Neural progenitor cell (in vitro differentiated cells): ENCODE data around the gene RPN2. TPM values are rescaled to one million over a fixed set of nuclear protein-coding genes. Genes with fewer than 3 reads are reported as not detected.

ENCODE experiments used
- DNase-seq: peaks from one replicate; pipeline ENCODE4 v3.0.0-alpha.2; 2016; ENCODE audit warnings: low spot score
- H2AFZ ChIP-seq: fragments of 200-600 bp; sonication (generic); replicated peaks from 2 replicates; pipeline ENCODE4 v1.6.1; 2016; ENCODE audit warnings: antibody characterized with exemption
- H3F3A ChIP-seq: fragments of 200-600 bp; sonication (generic); 2 replicates; pipeline ENCODE4 v1.6.1; 2016; ENCODE audit warnings: antibody characterized with exemption, low read depth
- H3K27ac ChIP-seq: fragments of 200-600 bp; sonication (generic); 2 replicates; pipeline ENCODE4 v1.5.1; 2016; ENCODE audit warnings: mild to moderate bottlenecking
- H3K27me3 ChIP-seq: fragments of 200-600 bp; sonication (generic); 2 replicates; pipeline ENCODE4 v1.6.1; 2016; ENCODE audit warnings: mild to moderate bottlenecking, moderate library complexity
- H3K36me3 ChIP-seq: fragments of 200-600 bp; sonication (generic); 2 replicates; pipeline ENCODE4 v1.5.1; 2016
- H3K4me1 ChIP-seq: fragments of 200-600 bp; sonication (generic); 2 replicates; pipeline ENCODE4 v1.6.1; 2016; ENCODE audit warnings: mixed run types
- H3K4me2 ChIP-seq: fragments of 200-600 bp; sonication (generic); 2 replicates; pipeline ENCODE4 v1.6.1; 2016
- H3K4me3 ChIP-seq: fragments of 200-600 bp; sonication (generic); 2 replicates; pipeline ENCODE4 v1.5.1; 2016
- H3K79me2 ChIP-seq: fragments of 200-600 bp; sonication (generic); 2 replicates; pipeline ENCODE4 v1.6.1; 2016; ENCODE audit warnings: low read depth
- H3K9ac ChIP-seq: fragments of 200-600 bp; sonication (generic); 2 replicates; pipeline ENCODE4 v1.6.1; 2016
- H3K9me3 ChIP-seq: fragments of 200-600 bp; sonication (generic); 2 replicates; pipeline ENCODE4 v1.5.1; 2016; ENCODE audit warnings: low read depth
- H4K20me1 ChIP-seq: fragments of 200-600 bp; sonication (generic); 2 replicates; pipeline ENCODE4 v1.6.1; 2016; ENCODE audit warnings: low read depth
- H3K27ac Mint-ChIP-seq: 3 replicates; pipeline ENCODE4 v1.8.0; 2021; ENCODE audit warnings: mixed read lengths
- H3K27me3 Mint-ChIP-seq: 2 replicates; pipeline ENCODE4 v1.8.0; 2022; ENCODE audit warnings: low read depth, mild to moderate bottlenecking, inconsistent platforms, moderate library complexity, mixed read lengths; ENCODE audit not compliant: insufficient read depth
- H3K36me3 Mint-ChIP-seq: 3 replicates; pipeline ENCODE4 v1.8.0; 2021; ENCODE audit warnings: mixed read lengths
- H3K4me1 Mint-ChIP-seq: 3 replicates; pipeline ENCODE4 v1.8.0; 2021; ENCODE audit warnings: mixed read lengths
- H3K4me3 Mint-ChIP-seq: 3 replicates; pipeline ENCODE4 v1.8.0; 2021; ENCODE audit warnings: mild to moderate bottlenecking, moderate library complexity, mixed read lengths
- H3K9me3 Mint-ChIP-seq: 3 replicates; pipeline ENCODE4 v1.8.0; 2020; ENCODE audit warnings: mixed read lengths
- CTCF ChIP-seq: fragments of 200-600 bp; sonication (generic); IDR thresholded peaks from 2 replicates; pipeline ENCODE4 v1.5.1; 2017; ENCODE audit warnings: antibody characterized with exemption, mild to moderate bottlenecking
- EZH2 ChIP-seq: fragments of 200-600 bp; sonication (generic); IDR thresholded peaks from 2 replicates; pipeline ENCODE4 v1.6.1; 2017; ENCODE audit warnings: antibody characterized with exemption, mild to moderate bottlenecking, moderate library complexity
- EZH2phosphoT487 ChIP-seq: fragments of 200-600 bp; sonication (generic); IDR thresholded peaks from 2 replicates; pipeline ENCODE4 v1.6.1; 2017; ENCODE audit warnings: antibody characterized with exemption
- total RNA-seq: library from RNA; depleted of rRNA; stranded (reverse); fragments of >200 nt; gene quantifications from 2 replicates; pipeline ENCODE4 v1.2.3, GENCODE V29; 2015; ENCODE audit warnings: low replicate concordance

RPN2 gene
- total RNA-seq, 1 donor from 2014 or later: 249 TPM

- Mint-ChIP-seq H3K36me3 (peaks cover 42% of the 10 kb centered on the region), H3K27me3 (peaks cover 3% of the 10 kb centered on the region), H3K4me1 (peaks cover 39% of the 10 kb centered on the region), H3K4me3 (no peak overlapping the region), H3K27ac (peak overlapping the region; percentile 27), H3K9me3 (no peaks in the 10 kb centered on the region)
- no peaks in the 10 kb centered on the region for H4K20me1 ChIP-seq
- peaks cover 99% of the 10 kb centered on the region for H3K79me2 ChIP-seq
- no peak for DNase-seq
- no peak overlapping the region for H3K4me3 ChIP-seq
- H3K27ac ChIP-seq: peak overlapping the region; percentile 50
- peaks cover 17% of the 10 kb centered on the region for H3K4me1 ChIP-seq
- H3K36me3 ChIP-seq: peaks cover 5% of the 10 kb centered on the region
- no peak overlapping the region for H3K9ac ChIP-seq
- no peak for TF ChIP-seq EZH2phosphoT487
- TF ChIP-seq EZH2: no peak
- no peak for TF ChIP-seq CTCF
- H2AFZ ChIP-seq: no peak overlapping the region
- peaks cover 20% of the 10 kb centered on the region for H3F3A ChIP-seq
- no peaks in the 10 kb centered on the region for H3K9me3 ChIP-seq
- no peaks in the 10 kb centered on the region for H3K27me3 ChIP-seq
- H3K4me2 ChIP-seq: no peak overlapping the region
These were observed 20.0 kb downstream of the RPN2 start for GRCh38 chr20:37198932-37199660.

DNA sequence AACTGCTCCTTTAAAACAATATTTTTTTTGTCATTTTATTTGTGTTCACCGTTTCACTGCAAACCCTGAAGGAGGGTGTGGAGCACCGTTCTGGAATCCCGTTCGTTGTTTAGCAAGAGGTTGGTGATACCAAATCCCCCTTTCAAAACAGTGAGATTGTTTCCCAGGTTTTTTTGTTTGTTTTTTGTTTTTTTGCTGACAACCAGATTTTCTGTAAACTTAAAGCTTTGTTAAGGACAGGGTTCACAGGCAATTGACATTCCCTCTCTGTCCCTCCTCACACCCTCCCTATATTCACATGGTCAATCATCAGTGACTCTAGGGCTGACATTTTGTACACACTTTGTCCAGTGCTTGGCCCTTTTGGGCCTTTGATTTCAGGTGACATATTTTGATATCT, 21.2 kb downstream of the RPN2 start:
- no peaks in the 10 kb centered on the region for H3K27me3 ChIP-seq

GRCh38 chr20:37200926-37201826, 22.0 kb downstream of the RPN2 start:
- H3K27me3 ChIP-seq: no peaks in the 10 kb centered on the region
- TF ChIP-seq EZH2 (no peak), EZH2phosphoT487 (no peak), CTCF (no peak)
- H3K4me1 Mint-ChIP-seq: peaks cover 47% of the 10 kb centered on the region
- peak overlapping the region; percentile 63 for H3K27ac ChIP-seq
- peaks cover 44% of the 10 kb centered on the region for H3K36me3 Mint-ChIP-seq
- no peak overlapping the region for H3K4me3 Mint-ChIP-seq
- H3K4me1 ChIP-seq: peaks cover 24% of the 10 kb centered on the region
- peaks cover 30% of the 10 kb centered on the region for H3F3A ChIP-seq
- no peak overlapping the region for H2AFZ ChIP-seq
- H3K9me3 Mint-ChIP-seq: no peaks in the 10 kb centered on the region
- no peak overlapping the region for H3K27ac Mint-ChIP-seq
- no peaks in the 10 kb centered on the region for H4K20me1 ChIP-seq
- peaks cover 11% of the 10 kb centered on the region for H3K36me3 ChIP-seq
- H3K4me3 ChIP-seq: no peak overlapping the region
- no peak overlapping the region for H3K4me2 ChIP-seq
- peaks cover 3% of the 10 kb centered on the region for H3K27me3 Mint-ChIP-seq
- H3K9ac ChIP-seq: no peak overlapping the region
- no peak for DNase-seq
- H3K9me3 ChIP-seq: no peaks in the 10 kb centered on the region
- H3K79me2 ChIP-seq: peaks cover 89% of the 10 kb centered on the region

More for the DNA sequence above, 21.2 kb downstream of the RPN2 start:
- Mint-ChIP-seq H3K4me3 (no peak overlapping the region), H3K36me3 (peaks cover 44% of the 10 kb centered on the region), H3K9me3 (no peaks in the 10 kb centered on the region), H3K27me3 (peaks cover 3% of the 10 kb centered on the region), H3K4me1 (peaks cover 44% of the 10 kb centered on the region), H3K27ac (no peak overlapping the region)
- Histone ChIP-seq H2AFZ (no peak overlapping the region), H3K4me2 (no peak overlapping the region), H3K9ac (no peak overlapping the region), H3K4me3 (no peak overlapping the region), H3F3A (peaks cover 23% of the 10 kb centered on the region), H3K9me3 (no peaks in the 10 kb centered on the region), H3K27ac (peak overlapping the region; percentile 63), H3K36me3 (peaks cover 6% of the 10 kb centered on the region), H3K4me1 (peaks cover 20% of the 10 kb centered on the region), H4K20me1 (no peaks in the 10 kb centered on the region), H3K79me2 (peaks cover 90% of the 10 kb centered on the region)
- TF ChIP-seq CTCF (no peak), EZH2phosphoT487 (no peak), EZH2 (no peak)
- DNase-seq: no peak
